Ishikawa (cell line): ENCODE results near the gene MLYCD.

Experiments
- EGR1 ChIP-seq: IDR thresholded peaks from 2 replicates; pipeline ENCODE4 v1.6.1; 2012
- FOXM1 ChIP-seq: IDR thresholded peaks from 2 replicates; pipeline ENCODE4 v1.6.1; 2012; ENCODE audit warnings: low read depth, borderline replicate concordance
- MAX ChIP-seq: IDR thresholded peaks from 2 replicates; pipeline ENCODE4 v1.6.1; 2012
- RAD21 ChIP-seq: IDR thresholded peaks from 2 replicates; pipeline ENCODE4 v1.6.1; 2012; ENCODE audit warnings: low read depth
- REST ChIP-seq: IDR thresholded peaks from 2 replicates; pipeline ENCODE4 v1.6.1; 2012; ENCODE audit warnings: low read depth, mild to moderate bottlenecking
- TCF12 ChIP-seq: IDR thresholded peaks from 2 replicates; pipeline ENCODE4 v1.6.1; 2012; ENCODE audit warnings: low read depth
- USF1 ChIP-seq: IDR thresholded peaks from 2 replicates; pipeline ENCODE4 v1.6.1; 2012
- YY1 ChIP-seq: IDR thresholded peaks from 2 replicates; pipeline ENCODE4 v1.6.1; 2012; ENCODE audit warnings: low read depth
- ZBTB7A ChIP-seq: IDR thresholded peaks from 2 replicates; pipeline ENCODE4 v1.6.1; 2012; ENCODE audit warnings: low read depth

- TF ChIP-seq ZBTB7A (no peak), TCF12 (no peak), REST (no peak), YY1 (no peak), USF1 (no peak), MAX (no peak), RAD21 (no peak), FOXM1 (no peak), EGR1 (no peak)
Observed at GRCh38 chr16:83915081-83915480, 16.2 kb downstream of the MLYCD start.
